Cardiac fibroblast (primary cell): ENCODE data around the gene PRG3.
A peak's percentile ranks its signal among the peaks of the same experiment; 100 is the strongest.

ENCODE experiments used
- DNase-seq, 2 donors: peaks; one replicate each; pipeline versions ENCODE4 v3.0.0 to v3.0.0-alpha.2; 2010; ENCODE audit warnings: low read depth in 2 of 2
- H3K4me3 ChIP-seq, 2 donors: replicated peaks in 1 of 2; 1 replicate in 1 of 2; 2 replicates in 1 of 2; pipeline ENCODE4 v1.5.1; 2011; ENCODE audit warnings: low read depth in 2 of 2, low read length in 2 of 2, mild to moderate bottlenecking in 2 of 2, moderate library complexity in 1 of 2
- TF ChIP-seq, protein P1 (sequence below): IDR thresholded peaks from one replicate; pipeline ENCODE4 v1.5.1; 2011; ENCODE audit warnings: low read depth, mild to moderate bottlenecking, low read length, inconsistent platforms

PRG3 gene

DNA sequence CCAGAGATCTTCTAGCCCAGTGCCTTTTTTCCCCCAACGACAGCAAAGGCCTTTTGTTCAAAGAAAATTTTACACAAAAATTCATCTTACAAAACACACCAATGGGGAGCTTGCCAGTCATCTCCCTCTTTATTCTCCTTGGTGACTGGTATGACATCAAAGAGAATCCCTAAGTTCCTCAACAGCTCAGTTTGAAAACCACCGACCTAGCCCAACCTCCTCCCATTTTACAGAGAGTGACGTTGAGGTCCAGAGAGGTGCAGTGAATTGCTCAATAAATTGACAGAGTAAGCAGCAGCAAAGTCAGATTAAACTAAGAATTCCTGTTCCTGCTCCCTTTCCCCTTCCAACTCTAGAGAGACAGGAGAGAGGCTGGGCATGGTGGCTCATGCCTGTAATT is 38.2 kb upstream of the PRG3 start:
- TF ChIP-seq, protein P1, sequence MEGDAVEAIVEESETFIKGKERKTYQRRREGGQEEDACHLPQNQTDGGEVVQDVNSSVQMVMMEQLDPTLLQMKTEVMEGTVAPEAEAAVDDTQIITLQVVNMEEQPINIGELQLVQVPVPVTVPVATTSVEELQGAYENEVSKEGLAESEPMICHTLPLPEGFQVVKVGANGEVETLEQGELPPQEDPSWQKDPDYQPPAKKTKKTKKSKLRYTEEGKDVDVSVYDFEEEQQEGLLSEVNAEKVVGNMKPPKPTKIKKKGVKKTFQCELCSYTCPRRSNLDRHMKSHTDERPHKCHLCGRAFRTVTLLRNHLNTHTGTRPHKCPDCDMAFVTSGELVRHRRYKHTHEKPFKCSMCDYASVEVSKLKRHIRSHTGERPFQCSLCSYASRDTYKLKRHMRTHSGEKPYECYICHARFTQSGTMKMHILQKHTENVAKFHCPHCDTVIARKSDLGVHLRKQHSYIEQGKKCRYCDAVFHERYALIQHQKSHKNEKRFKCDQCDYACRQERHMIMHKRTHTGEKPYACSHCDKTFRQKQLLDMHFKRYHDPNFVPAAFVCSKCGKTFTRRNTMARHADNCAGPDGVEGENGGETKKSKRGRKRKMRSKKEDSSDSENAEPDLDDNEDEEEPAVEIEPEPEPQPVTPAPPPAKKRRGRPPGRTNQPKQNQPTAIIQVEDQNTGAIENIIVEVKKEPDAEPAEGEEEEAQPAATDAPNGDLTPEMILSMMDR, result no peak
- H3K4me3 ChIP-seq, result no peak overlapping the region

DNA sequence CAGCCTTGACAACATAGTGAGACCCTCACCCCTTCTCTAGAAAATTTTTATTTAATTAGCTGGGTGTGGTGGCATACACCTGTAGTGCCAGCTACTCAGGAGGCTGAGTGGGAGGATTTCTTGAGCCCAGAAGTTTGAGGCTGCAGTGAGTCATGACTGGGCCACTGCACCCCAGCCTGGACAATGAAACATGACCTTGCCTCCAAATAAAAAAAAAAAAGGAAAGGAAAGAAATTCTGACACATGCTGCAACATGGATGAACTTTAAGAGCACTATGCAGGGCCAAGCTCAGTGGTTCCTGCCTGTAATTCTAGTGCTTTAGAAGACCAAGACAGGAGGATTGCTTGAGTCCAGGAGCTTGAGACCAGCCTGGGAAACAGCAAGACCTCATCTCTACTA is 37.2 kb upstream of the PRG3 start:
- H3K4me3 ChIP-seq, result no peak overlapping the region
- TF ChIP-seq, protein P1, result no peak
- no peak for DNase-seq

More for the DNA sequence above, 38.2 kb upstream of the PRG3 start:
- no peak for DNase-seq

DNA sequence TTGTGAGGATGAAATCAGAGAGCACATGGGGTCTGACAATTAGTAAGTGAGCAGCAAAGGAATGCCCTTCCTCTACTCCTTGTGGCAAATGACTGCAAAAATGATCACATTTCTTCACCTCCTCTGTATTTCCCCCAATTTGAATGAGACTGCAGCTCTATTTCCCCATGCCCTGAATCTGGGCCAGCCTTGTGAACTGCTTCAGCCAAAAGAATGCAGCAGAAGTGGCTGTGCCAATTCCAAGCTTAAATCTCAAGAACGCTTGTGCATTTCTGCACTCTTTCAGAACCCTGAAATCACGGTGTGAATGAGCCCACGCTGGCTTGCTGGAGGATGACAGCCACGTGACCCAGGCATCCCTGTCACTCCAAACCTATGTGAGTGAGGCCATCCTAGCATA is 36.1 kb upstream of the PRG3 start:
- TF ChIP-seq, protein P1, result no peak
- DNase-seq, result peak; percentile 63 to 89
- no peak overlapping the region for H3K4me3 ChIP-seq

DNA sequence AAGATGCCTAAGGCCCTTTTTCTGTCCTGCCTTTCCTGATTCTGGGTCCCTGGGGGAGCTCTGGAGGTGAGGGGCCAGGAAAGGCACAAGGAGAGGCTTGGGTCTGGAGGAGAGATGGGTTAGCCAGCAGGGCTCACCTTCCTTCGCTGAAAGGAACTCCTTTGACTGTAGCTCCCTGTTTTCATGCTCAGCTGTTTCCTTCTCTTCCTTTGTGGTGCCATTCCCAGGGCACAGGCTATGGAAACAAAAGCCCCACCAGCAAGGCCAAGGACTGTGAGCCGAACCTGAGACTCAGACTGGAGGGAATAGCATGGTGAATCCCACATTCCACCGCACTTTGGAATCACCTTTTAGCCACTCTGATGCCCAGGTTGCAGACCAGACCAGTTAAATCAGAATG is 35.5 kb upstream of the PRG3 start:
- H3K4me3 ChIP-seq, result no peak overlapping the region
- no peak for DNase-seq
- TF ChIP-seq, protein P1, result no peak

GRCh38 chr11:57414612-57415212 is 33.8 kb upstream of the PRG3 start:
- TF ChIP-seq, protein P1, result no peak
- DNase-seq, result no peak
- H3K4me3 ChIP-seq, result no peak overlapping the region

DNA sequence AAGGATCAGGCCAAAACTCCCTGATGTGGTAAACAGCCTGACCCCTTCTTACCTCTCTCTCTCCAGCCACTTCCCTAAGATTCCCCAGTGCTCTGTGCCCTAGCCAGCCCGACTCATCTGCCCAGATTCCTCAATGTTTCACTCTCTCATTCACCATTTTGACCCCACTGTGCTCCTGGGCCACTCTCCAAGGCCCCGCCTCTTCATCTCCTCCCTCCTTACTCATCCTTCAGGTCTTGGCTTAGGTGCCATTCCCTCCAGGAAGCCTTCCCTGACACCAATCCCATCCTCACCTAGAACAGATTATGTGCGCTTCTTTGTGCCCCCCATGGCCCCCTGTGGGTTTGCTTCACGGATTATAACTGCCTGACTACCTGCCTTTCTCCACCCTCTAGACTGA is 32.7 kb upstream of the PRG3 start:
- no peak for DNase-seq
- H3K4me3 ChIP-seq, result no peak overlapping the region
- TF ChIP-seq, protein P1, result no peak

DNA sequence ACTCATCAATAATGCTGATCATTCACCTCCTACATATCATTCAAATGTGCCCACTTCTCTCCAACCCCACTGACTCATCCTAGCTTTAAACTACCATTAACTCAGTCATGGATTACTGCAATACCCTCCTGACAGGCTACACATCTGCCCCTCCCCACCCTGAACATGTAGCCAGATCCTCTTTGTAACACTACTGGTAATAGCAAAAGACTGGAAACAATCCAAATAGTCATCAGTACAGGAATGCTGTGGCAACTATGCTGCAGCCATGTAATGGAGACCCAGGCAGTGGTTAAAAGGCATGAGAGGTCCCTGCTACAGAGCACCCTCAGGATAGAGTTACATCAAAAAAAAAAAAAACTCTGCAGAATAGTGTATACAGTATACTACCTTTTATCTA is 29.3 kb upstream of the PRG3 start:
- TF ChIP-seq, protein P1, result no peak
- DNase-seq, result peak; percentile 64 to 71
- H3K4me3 ChIP-seq, result no peak overlapping the region
